ENCODE data around the gene GEN1. TPM values are rescaled to one million over a fixed set of nuclear protein-coding genes. Genes with fewer than 3 reads are reported as not detected.

GEN1 gene
- total RNA-seq, 4 donors from 2014 or later, result 4.7 to 21.6 (median 6.6) TPM

- Histone ChIP-seq H3K27ac (no peak overlapping the region), H3K4me3 (no peak overlapping the region), H3K27me3 (no peaks in the 10 kb centered on the region), H3K4me1 (no peaks in the 10 kb centered on the region), H3K9me3 (no peaks in the 10 kb centered on the region), H3K36me3 (no peaks in the 10 kb centered on the region)
- TF ChIP-seq POLR2A (IDR thresholded peaks at IDR 0.05) (no peak), CTCF (IDR thresholded peaks at IDR 0.05) (no peak)
- no peak for DNase-seq
- intact Hi-C loops (cut with DNase I; ENCODE audit: low total_unique reads), result no loop called here
Observed at GRCh38 chr2:17815468-17816184, 61.7 kb downstream of the GEN1 start.

- no peak within 1 kb of the TSS for H3K27ac ChIP-seq
- no peak for DNase-seq
- H3K27me3 ChIP-seq, result no peaks in the 10 kb centered on the region
- no peaks in the 10 kb centered on the region for H3K4me1 ChIP-seq
- no peak within 1 kb of the TSS for H3K4me3 ChIP-seq
- H3K9me3 ChIP-seq, result no peaks in the 10 kb centered on the region
- TF ChIP-seq CTCF (IDR thresholded peaks at IDR 0.05) (no peak), POLR2A (IDR thresholded peaks at IDR 0.05) (no peak)
- intact Hi-C loops (cut with DNase I; ENCODE audit: low total_unique reads), result no loop called here
- no peaks in the 10 kb centered on the region for H3K36me3 ChIP-seq
Observed at GRCh38 chr2:17816396-17817245, 62.7 kb downstream of the GEN1 start, which contains the start of gene MSGN1. Gene MSGN1, plus strand, starts transcription at chr2:17816460. Its CDS starts 59 bp downstream, at chr2:17816519.

- Histone ChIP-seq H3K27ac (no peak overlapping the region), H3K4me3 (no peak overlapping the region), H3K36me3 (no peaks in the 10 kb centered on the region), H3K9me3 (no peaks in the 10 kb centered on the region), H3K4me1 (no peaks in the 10 kb centered on the region), H3K27me3 (no peaks in the 10 kb centered on the region)
- no peak for TF ChIP-seq CTCF (IDR thresholded peaks at IDR 0.05)
- TF ChIP-seq POLR2A (IDR thresholded peaks at IDR 0.05), result no peak
- intact Hi-C loops (cut with DNase I; ENCODE audit: low total_unique reads), result no loop called here
- no peak for DNase-seq
Observed at GRCh38 chr2:17818235-17818815, 64.4 kb downstream of the GEN1 start.

GRCh38 chr2:17821080-17821479 lies 67.1 kb downstream of the GEN1 start:
- Histone ChIP-seq H3K4me3 (no peak overlapping the region), H3K4me1 (no peaks in the 10 kb centered on the region), H3K9me3 (no peaks in the 10 kb centered on the region), H3K27me3 (no peaks in the 10 kb centered on the region), H3K36me3 (no peaks in the 10 kb centered on the region), H3K27ac (no peak overlapping the region)
- intact Hi-C loops (cut with DNase I; ENCODE audit: low total_unique reads), result no loop called here
- TF ChIP-seq CTCF (IDR thresholded peaks at IDR 0.05), result no peak
- TF ChIP-seq POLR2A (IDR thresholded peaks at IDR 0.05), result no peak
- DNase-seq, result no peak

Data from uterus (tissue), 4 donors.